ENCODE data around the gene ATF7. TPM values are rescaled to one million over a fixed set of nuclear protein-coding genes. Genes with fewer than 3 reads are reported as not detected.

Gene ATF7
- total RNA-seq, 1 donor from 2014 or later = 42.2 TPM

DNA sequence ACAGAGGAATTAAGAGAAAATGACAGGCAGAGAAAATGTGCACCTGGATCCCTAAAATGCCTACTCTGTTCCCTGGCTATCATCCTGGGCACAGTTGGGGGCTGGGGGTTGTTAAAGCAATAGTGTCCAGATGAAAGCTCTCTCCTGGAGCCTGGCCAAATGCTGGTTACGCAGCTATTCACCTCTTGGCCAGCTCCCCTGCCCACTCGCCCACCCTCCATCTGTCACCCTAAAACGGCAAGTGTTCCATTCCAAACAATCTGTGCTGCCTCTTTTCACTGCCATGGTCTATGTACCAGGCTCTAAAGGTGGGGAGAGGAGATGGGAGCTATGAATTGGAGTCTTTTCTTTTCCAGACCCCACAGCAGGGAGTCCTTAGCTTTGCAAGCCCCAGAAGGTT lies 94.2 kb downstream of the ATF7 start:
- no peak overlapping the region for H3K4me3 Mint-ChIP-seq
- H3K36me3 Mint-ChIP-seq = peaks cover 20% of the 10 kb centered on the region
- DNase-seq (ENCODE audit: extremely low spot score, unreplicated experiment) = no peak
- no peaks in the 10 kb centered on the region for H3K27me3 Mint-ChIP-seq
- H3K4me1 Mint-ChIP-seq (ENCODE audit: unreplicated experiment) = no peaks in the 10 kb centered on the region
- no peaks in the 10 kb centered on the region for H3K9me3 Mint-ChIP-seq
- TF ChIP-seq, protein P1, sequence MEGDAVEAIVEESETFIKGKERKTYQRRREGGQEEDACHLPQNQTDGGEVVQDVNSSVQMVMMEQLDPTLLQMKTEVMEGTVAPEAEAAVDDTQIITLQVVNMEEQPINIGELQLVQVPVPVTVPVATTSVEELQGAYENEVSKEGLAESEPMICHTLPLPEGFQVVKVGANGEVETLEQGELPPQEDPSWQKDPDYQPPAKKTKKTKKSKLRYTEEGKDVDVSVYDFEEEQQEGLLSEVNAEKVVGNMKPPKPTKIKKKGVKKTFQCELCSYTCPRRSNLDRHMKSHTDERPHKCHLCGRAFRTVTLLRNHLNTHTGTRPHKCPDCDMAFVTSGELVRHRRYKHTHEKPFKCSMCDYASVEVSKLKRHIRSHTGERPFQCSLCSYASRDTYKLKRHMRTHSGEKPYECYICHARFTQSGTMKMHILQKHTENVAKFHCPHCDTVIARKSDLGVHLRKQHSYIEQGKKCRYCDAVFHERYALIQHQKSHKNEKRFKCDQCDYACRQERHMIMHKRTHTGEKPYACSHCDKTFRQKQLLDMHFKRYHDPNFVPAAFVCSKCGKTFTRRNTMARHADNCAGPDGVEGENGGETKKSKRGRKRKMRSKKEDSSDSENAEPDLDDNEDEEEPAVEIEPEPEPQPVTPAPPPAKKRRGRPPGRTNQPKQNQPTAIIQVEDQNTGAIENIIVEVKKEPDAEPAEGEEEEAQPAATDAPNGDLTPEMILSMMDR (conservative IDR thresholded peaks at IDR 0.05) = no peak
- H3K27ac Mint-ChIP-seq = no peak overlapping the region

DNA sequence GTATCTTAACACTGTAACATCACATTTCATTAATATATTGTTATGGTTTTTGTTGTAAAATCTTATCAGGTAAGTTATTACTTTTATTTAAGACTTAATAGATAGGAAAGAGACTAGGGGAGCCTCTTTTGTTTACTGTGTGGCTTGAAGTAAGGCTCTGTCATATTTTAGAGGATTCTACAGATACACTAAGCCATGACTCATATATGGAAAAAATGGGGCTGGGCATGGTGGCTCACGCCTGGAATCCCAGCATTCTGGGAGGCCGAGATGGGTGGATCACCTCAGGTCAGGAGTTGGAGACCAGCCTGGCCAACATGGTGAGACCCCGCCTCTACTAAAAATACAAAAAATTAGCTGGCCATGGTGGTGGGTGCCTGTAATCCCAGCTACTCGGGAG lies 95.3 kb downstream of the ATF7 start:
- Mint-ChIP-seq H3K27me3 (no peaks in the 10 kb centered on the region), H3K9me3 (no peaks in the 10 kb centered on the region)

DNA sequence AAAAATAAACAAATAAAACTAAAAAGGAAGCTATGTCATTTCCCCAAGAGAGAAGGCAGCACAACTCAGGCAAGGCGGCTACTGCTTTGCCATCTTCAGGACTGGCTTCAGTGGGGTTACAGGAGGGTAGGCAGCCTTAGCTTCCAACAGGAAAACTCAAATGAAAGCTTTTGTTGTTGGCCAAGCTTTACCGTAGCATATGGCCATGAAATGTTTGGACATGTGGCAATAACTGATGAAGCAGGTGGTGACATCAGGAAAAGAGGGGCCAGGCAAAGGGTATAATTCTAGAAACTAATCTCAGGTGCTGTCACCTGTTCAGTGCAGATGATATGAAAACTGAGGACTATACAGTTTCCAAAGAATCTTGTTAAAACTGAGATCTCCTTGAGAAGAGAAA lies 96.1 kb downstream of the ATF7 start:
- H3K9me3 Mint-ChIP-seq = no peaks in the 10 kb centered on the region
- H3K36me3 Mint-ChIP-seq = peaks cover 19% of the 10 kb centered on the region
- no peaks in the 10 kb centered on the region for H3K4me1 Mint-ChIP-seq (ENCODE audit: unreplicated experiment)
- no peaks in the 10 kb centered on the region for H3K27me3 Mint-ChIP-seq
- no peak overlapping the region for H3K4me3 Mint-ChIP-seq
- TF ChIP-seq, protein P1 (conservative IDR thresholded peaks at IDR 0.05) = no peak
- H3K27ac Mint-ChIP-seq = no peak overlapping the region
- DNase-seq (ENCODE audit: extremely low spot score, unreplicated experiment) = no peak

More for the DNA sequence above, 95.3 kb downstream of the ATF7 start:
- peaks cover 20% of the 10 kb centered on the region for H3K36me3 Mint-ChIP-seq
- no peaks in the 10 kb centered on the region for H3K4me1 Mint-ChIP-seq (ENCODE audit: unreplicated experiment)
- no peak for DNase-seq (ENCODE audit: extremely low spot score, unreplicated experiment)
- TF ChIP-seq, protein P1 (conservative IDR thresholded peaks at IDR 0.05) = no peak
- H3K27ac Mint-ChIP-seq = no peak overlapping the region
- H3K4me3 Mint-ChIP-seq = no peak overlapping the region

DNA sequence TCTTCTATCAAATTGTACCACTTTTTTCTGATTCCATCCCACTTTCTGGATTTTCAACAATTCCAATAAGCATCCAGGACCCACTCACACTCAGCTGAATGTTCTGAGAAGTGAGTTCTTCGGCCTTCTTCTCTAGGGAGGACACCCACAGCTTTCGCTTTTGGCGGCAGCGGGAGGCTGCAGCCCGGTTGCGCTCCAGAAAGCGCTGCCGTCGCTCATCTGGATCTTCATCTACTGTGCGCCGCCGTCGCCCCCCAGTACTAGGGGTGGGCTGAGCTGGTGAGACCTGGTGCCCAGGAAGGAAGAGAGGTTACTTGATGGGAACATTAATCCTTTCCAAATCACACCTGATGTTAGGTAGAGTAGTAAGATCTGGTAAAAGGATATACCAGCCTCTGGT lies 101.7 kb downstream of the ATF7 start:
- TF ChIP-seq, protein P1 (conservative IDR thresholded peaks at IDR 0.05) = no peak

DNA sequence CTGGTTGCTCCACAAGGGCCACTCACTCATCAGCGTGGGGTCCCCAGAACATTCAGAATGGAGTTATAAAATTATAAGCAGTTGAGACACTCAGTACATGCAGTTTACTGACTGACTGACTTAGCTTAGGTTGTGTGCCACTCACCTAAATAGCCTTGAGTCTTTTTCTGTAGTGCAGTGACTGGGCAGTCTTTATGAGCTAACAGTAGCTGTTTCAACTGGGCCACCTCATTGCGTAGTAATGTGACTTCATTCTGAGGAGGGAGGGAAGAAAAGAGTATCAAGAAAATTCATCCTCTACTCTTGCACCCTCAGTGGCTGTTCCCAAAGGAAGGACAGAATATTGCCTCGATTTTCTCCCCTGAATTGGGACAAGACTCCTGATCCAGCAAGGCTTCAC lies 103.1 kb downstream of the ATF7 start:
- Mint-ChIP-seq H3K9me3 (no peaks in the 10 kb centered on the region), H3K36me3 (peaks cover 14% of the 10 kb centered on the region), H3K27ac (no peak overlapping the region), H3K27me3 (no peaks in the 10 kb centered on the region), H3K4me1 (ENCODE audit: unreplicated experiment) (no peaks in the 10 kb centered on the region), H3K4me3 (no peak overlapping the region)
- DNase-seq (ENCODE audit: extremely low spot score, unreplicated experiment) = no peak
- TF ChIP-seq, protein P1 (conservative IDR thresholded peaks at IDR 0.05) = no peak

More for the DNA sequence above, 101.7 kb downstream of the ATF7 start:
- no peaks in the 10 kb centered on the region for H3K27me3 Mint-ChIP-seq
- peaks cover 14% of the 10 kb centered on the region for H3K36me3 Mint-ChIP-seq
- no peak overlapping the region for H3K27ac Mint-ChIP-seq
- H3K4me3 Mint-ChIP-seq = no peak overlapping the region
- no peaks in the 10 kb centered on the region for H3K9me3 Mint-ChIP-seq
- DNase-seq (ENCODE audit: extremely low spot score, unreplicated experiment) = no peak
- no peaks in the 10 kb centered on the region for H3K4me1 Mint-ChIP-seq (ENCODE audit: unreplicated experiment)

DNA sequence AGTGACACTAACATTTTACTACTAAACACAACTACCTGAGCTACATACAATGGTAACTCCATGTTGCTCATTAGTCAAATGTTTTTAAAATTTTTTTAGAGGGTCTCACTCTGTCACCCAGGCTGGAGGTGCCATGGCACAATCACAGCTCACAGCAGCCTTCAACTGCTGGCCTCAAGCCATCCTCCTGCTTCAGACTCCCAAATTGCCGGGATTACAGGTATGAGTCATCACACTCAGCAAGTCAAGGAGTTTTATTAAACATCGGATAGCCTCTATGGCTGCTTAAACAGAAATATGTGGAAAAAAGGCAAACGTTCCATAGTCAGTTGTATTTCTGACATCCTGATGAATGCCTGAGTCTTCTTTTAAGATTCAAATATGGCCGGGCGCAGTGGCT lies 107.8 kb downstream of the ATF7 start:
- Mint-ChIP-seq H3K36me3 (peaks cover 18% of the 10 kb centered on the region), H3K9me3 (no peaks in the 10 kb centered on the region), H3K4me3 (no peak overlapping the region), H3K27me3 (no peaks in the 10 kb centered on the region), H3K27ac (no peak overlapping the region), H3K4me1 (ENCODE audit: unreplicated experiment) (no peaks in the 10 kb centered on the region)
- TF ChIP-seq, protein P1 (conservative IDR thresholded peaks at IDR 0.05) = no peak
- no peak for DNase-seq (ENCODE audit: extremely low spot score, unreplicated experiment)
